Mammary epithelial cell (primary cell): ENCODE data around the gene COQ8B.

Experiments used
- EZH2 ChIP-seq: IDR thresholded peaks from 2 replicates; pipeline ENCODE4 v1.6.1; 2012; ENCODE audit warnings: low read length, inconsistent platforms, borderline replicate concordance
- TF ChIP-seq, protein P1 (sequence below), 2 donors: IDR thresholded peaks in 1 of 2; conservative IDR thresholded peaks in 1 of 2; 2 replicates each; pipeline ENCODE4 v1.5.1; 2011 to 2012; ENCODE audit warnings: inconsistent platforms in 2 of 2, low read length in 2 of 2, mild to moderate bottlenecking in 2 of 2, control low read depth in 1 of 2, low read depth in 1 of 2; ENCODE audit not compliant: insufficient read depth in 1 of 2; ENCODE audit errors: extremely low read depth in 1 of 2

DNA sequence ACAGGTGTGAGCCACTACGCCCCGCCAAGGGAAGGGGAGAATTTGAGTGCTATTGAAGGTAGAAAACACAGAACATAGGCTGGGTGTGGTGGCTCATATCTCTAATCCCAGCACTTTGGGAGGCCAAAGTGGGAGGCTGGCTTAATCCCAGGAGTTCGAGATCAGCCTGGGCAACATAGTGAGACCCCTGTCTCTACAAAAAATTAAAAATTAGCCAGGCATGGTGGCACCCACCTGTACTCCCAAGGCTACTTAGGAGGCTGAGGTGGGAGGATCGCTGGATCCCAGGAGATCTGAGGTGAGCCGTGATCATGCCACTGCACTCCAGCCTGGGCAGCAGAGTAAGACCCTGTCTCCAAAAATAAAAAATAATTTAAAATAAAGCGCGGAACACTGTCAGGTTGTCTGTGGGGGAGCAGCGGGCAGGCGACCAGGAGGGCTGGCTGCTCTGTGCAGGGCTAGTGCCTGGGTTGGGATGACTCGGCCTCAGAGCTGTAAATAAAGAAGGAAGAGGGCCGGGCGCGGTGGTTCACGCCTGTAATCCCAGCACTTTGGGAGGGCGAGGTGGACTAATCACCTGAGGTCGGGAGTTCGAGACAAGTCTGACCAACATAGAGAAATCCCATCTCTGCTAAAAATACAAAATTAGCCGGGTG lies 74.5 kb downstream of the COQ8B start:
- TF ChIP-seq EZH2 = no peak
- TF ChIP-seq, protein P1, sequence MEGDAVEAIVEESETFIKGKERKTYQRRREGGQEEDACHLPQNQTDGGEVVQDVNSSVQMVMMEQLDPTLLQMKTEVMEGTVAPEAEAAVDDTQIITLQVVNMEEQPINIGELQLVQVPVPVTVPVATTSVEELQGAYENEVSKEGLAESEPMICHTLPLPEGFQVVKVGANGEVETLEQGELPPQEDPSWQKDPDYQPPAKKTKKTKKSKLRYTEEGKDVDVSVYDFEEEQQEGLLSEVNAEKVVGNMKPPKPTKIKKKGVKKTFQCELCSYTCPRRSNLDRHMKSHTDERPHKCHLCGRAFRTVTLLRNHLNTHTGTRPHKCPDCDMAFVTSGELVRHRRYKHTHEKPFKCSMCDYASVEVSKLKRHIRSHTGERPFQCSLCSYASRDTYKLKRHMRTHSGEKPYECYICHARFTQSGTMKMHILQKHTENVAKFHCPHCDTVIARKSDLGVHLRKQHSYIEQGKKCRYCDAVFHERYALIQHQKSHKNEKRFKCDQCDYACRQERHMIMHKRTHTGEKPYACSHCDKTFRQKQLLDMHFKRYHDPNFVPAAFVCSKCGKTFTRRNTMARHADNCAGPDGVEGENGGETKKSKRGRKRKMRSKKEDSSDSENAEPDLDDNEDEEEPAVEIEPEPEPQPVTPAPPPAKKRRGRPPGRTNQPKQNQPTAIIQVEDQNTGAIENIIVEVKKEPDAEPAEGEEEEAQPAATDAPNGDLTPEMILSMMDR (conservative IDR thresholded peaks at IDR 0.05 in 1 of 2, IDR thresholded peaks at IDR 0.05 in 1 of 2; ENCODE audit: extremely low read depth in 1 of 2, insufficient read depth in 1 of 2, low read depth in 1 of 2, low read length in 2 of 2) = no peak
